Measurements from ENCODE around the gene ASTN2. TPM values are rescaled to one million over a fixed set of nuclear protein-coding genes. Genes with fewer than 3 reads are reported as not detected.

Gene ASTN2
- total and polyA plus RNA-seq, 2 experiments from 2014 or later = 7.0 to 24.6 TPM

- H3K27me3 Mint-ChIP-seq (ENCODE audit: insufficient read depth, low read depth, poor library complexity) = peaks cover 20% of the 10 kb centered on the region
- TF ChIP-seq JUNB (IDR thresholded peaks at IDR 0.05; ENCODE audit: unreplicated experiment) (no peak), EZH2 (IDR thresholded peaks at IDR 0.05; ENCODE audit: low read depth, unreplicated experiment) (no peak), NANOG (IDR thresholded peaks at IDR 0.05; ENCODE audit: borderline replicate concordance) (no peak), CREB1 (CRISPR knock-in tag; IDR thresholded peaks at IDR 0.05; ENCODE audit: low read depth) (no peak), ETS1 (IDR thresholded peaks at IDR 0.05) (no peak), ZNF331 (CRISPR knock-in tag; IDR thresholded peaks at IDR 0.05; ENCODE audit: low read depth) (no peak), ZNF462 (CRISPR knock-in tag; IDR thresholded peaks at IDR 0.05) (no peak), STAT1 (IDR thresholded peaks at IDR 0.05; ENCODE audit: unreplicated experiment) (no peak), EZH2phosphoT487 (IDR thresholded peaks at IDR 0.05; ENCODE audit: unreplicated experiment) (no peak), POLR2AphosphoS5 (IDR thresholded peaks at IDR 0.05; ENCODE audit: low read depth) (no peak), ZNF114 (CRISPR knock-in tag; IDR thresholded peaks at IDR 0.05) (no peak)
- TF ChIP-seq, protein P1, sequence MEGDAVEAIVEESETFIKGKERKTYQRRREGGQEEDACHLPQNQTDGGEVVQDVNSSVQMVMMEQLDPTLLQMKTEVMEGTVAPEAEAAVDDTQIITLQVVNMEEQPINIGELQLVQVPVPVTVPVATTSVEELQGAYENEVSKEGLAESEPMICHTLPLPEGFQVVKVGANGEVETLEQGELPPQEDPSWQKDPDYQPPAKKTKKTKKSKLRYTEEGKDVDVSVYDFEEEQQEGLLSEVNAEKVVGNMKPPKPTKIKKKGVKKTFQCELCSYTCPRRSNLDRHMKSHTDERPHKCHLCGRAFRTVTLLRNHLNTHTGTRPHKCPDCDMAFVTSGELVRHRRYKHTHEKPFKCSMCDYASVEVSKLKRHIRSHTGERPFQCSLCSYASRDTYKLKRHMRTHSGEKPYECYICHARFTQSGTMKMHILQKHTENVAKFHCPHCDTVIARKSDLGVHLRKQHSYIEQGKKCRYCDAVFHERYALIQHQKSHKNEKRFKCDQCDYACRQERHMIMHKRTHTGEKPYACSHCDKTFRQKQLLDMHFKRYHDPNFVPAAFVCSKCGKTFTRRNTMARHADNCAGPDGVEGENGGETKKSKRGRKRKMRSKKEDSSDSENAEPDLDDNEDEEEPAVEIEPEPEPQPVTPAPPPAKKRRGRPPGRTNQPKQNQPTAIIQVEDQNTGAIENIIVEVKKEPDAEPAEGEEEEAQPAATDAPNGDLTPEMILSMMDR (conservative IDR thresholded peaks at IDR 0.05; ENCODE audit: low read depth in 2 of 2) = no peak
- TF ChIP-seq, protein P2, sequence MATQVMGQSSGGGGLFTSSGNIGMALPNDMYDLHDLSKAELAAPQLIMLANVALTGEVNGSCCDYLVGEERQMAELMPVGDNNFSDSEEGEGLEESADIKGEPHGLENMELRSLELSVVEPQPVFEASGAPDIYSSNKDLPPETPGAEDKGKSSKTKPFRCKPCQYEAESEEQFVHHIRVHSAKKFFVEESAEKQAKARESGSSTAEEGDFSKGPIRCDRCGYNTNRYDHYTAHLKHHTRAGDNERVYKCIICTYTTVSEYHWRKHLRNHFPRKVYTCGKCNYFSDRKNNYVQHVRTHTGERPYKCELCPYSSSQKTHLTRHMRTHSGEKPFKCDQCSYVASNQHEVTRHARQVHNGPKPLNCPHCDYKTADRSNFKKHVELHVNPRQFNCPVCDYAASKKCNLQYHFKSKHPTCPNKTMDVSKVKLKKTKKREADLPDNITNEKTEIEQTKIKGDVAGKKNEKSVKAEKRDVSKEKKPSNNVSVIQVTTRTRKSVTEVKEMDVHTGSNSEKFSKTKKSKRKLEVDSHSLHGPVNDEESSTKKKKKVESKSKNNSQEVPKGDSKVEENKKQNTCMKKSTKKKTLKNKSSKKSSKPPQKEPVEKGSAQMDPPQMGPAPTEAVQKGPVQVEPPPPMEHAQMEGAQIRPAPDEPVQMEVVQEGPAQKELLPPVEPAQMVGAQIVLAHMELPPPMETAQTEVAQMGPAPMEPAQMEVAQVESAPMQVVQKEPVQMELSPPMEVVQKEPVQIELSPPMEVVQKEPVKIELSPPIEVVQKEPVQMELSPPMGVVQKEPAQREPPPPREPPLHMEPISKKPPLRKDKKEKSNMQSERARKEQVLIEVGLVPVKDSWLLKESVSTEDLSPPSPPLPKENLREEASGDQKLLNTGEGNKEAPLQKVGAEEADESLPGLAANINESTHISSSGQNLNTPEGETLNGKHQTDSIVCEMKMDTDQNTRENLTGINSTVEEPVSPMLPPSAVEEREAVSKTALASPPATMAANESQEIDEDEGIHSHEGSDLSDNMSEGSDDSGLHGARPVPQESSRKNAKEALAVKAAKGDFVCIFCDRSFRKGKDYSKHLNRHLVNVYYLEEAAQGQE (IDR thresholded peaks at IDR 0.05; ENCODE audit: unreplicated experiment) = no peak
- H3K4me3 Mint-ChIP-seq = no peak overlapping the region
- H3F3A ChIP-seq (replicated peaks; ENCODE audit: low read depth) = peaks cover 18% of the 10 kb centered on the region; the same call in 1 of the 2 replicates
- H2AFZ ChIP-seq = no peak overlapping the region
- no peak overlapping the region for H3K4me2 ChIP-seq
- H3K4me3 ChIP-seq = no peak overlapping the region
- H3K36me3 Mint-ChIP-seq (ENCODE audit: low read depth) = no peaks in the 10 kb centered on the region
- no peaks in the 10 kb centered on the region for H3K36me3 ChIP-seq (ENCODE audit: insufficient read depth)
- H4K20me1 ChIP-seq (replicated peaks; ENCODE audit: insufficient read depth) = 0 out of 2 replicates have a peak, but pooled peaks cover 8% of the 10 kb centered on the region
- H3K4me1 Mint-ChIP-seq = peaks cover 14% of the 10 kb centered on the region; the same call in 2 of the 3 replicates
- H3K9me3 Mint-ChIP-seq = no peaks in the 10 kb centered on the region
- H3K27ac ChIP-seq (ENCODE audit: low read depth) = no peak overlapping the region
- no peak overlapping the region for H3K27ac Mint-ChIP-seq
- H3K4me1 ChIP-seq (ENCODE audit: insufficient read depth) = peaks cover 18% of the 10 kb centered on the region
- DNase-seq (ENCODE audit: low spot score) (no peak), ATAC-seq (no peak)
- no peaks in the 10 kb centered on the region for H3K79me2 ChIP-seq (replicated peaks; ENCODE audit: insufficient read depth)
- no peaks in the 10 kb centered on the region for H3K9me2 ChIP-seq (ENCODE audit: insufficient read depth)
- peaks cover 76% of the 10 kb centered on the region for H3K27me3 ChIP-seq (ENCODE audit: insufficient read depth)
Measured at GRCh38 chr9:117416856-117417255, 2.0 kb upstream of the ASTN2 start.

All from GM23338 (cell line).